K562 (cell line): Measurements from ENCODE around the gene BRSK1. TPM values are rescaled to one million over a fixed set of nuclear protein-coding genes. Genes with fewer than 3 reads are reported as not detected.

Experiments used
- ATAC-seq: fragments of 200-7000 bp; cut with Tn5 transposase; 3 replicates; pipeline ENCODE4 v1.9.1; 2020; ENCODE audit warnings: moderate library complexity
- BruUV-seq: library from RNA; stranded (reverse); fragments of 400-500 nt; replicated peaks from 2 replicates; lab custom pipeline; 2021; lab: Mats Ljungman, UMichigan
- CTCF ChIA-PET: fragments of 300-600 bp; formaldehyde crosslinking; extraction: SDS; loops from one replicate; lab custom pipeline; 2021; ENCODE audit warnings: low intra/inter-chr PET ratio; lab: Yijun Ruan, JAX
- POLR2A ChIA-PET: fragments of 300-600, 350-650 bp; sonication (Branson Sonifier 250); formaldehyde crosslinking; extraction: SDS; loops from one replicate; lab custom pipeline; 2021; ENCODE audit warnings: antibody characterized with exemption, inconsistent platforms; lab: Yijun Ruan, JAX
- DNase-seq, 4 experiments: peaks; one replicate each; pipeline versions ENCODE4 v3.0.0 to v3.0.0-alpha.2; 2011 to 2018; ENCODE audit warnings: low spot score in 3 of 4, mixed read lengths in 3 of 4; ENCODE audit errors: extremely low read depth in 1 of 4
- FAIRE-seq: peaks from 2 replicates; lab custom pipeline; 2011; peaks lifted over from hg19 to GRCh38; lab: Jason Lieb, UNC
- H2AFZ ChIP-seq: 2 replicates; pipeline ENCODE4 v1.6.0; 2011; ENCODE audit warnings: low read depth, low read length, control low read depth, inconsistent platforms
- H3K27ac ChIP-seq: fragments of 200-600 bp; 3 replicates; pipeline ENCODE4 v1.8.0; 2011; ENCODE audit warnings: low read depth, mild to moderate bottlenecking, control low read depth, inconsistent platforms, low read length, moderate library complexity, mixed read lengths; ENCODE audit errors: extremely low read depth
- H3K27me3 ChIP-seq, 2 experiments: fragments of 300-600 bp in 1 of 2; 2 replicates in 1 of 2; 3 replicates in 1 of 2; pipeline versions ENCODE4 v1.6.0 to v1.8.0; 2011; ENCODE audit warnings: inconsistent platforms in 2 of 2, low read length in 2 of 2, mild to moderate bottlenecking in 1 of 2, mixed read lengths in 1 of 2, moderate library complexity in 1 of 2; ENCODE audit not compliant: control insufficient read depth in 2 of 2, insufficient read depth in 2 of 2
- H3K36me3 ChIP-seq: fragments of 300-600 bp; 3 replicates; pipeline ENCODE4 v1.8.0; 2011; ENCODE audit warnings: mild to moderate bottlenecking, low read length, inconsistent platforms; ENCODE audit not compliant: control insufficient read depth, insufficient read depth
- H3K4me1 ChIP-seq, 2 experiments: fragments of 200-600 bp in 1 of 2; replicated peaks in 1 of 2; 2 replicates in 1 of 2; 3 replicates in 1 of 2; pipeline versions ENCODE4 v1.5.1 to v1.8.0; 2011; ENCODE audit warnings: inconsistent platforms in 2 of 2, low read length in 2 of 2, mild to moderate bottlenecking in 1 of 2, mixed read lengths in 1 of 2, moderate library complexity in 1 of 2; ENCODE audit not compliant: control insufficient read depth in 2 of 2, insufficient read depth in 2 of 2
- H3K4me2 ChIP-seq: 2 replicates; pipeline ENCODE4 v1.6.1; 2011; ENCODE audit warnings: low read length, control low read depth, inconsistent platforms, mixed read lengths; ENCODE audit not compliant: insufficient read depth
- H3K4me3 ChIP-seq: fragments of 200-600 bp; sonication (generic), shearing (Covaris generic); 2 replicates; pipeline ENCODE4 v1.5.1; 2016; ENCODE audit warnings: control low read depth, inconsistent platforms
- H3K79me2 ChIP-seq: fragments of 200-600 bp; 3 replicates; pipeline ENCODE4 v1.8.0; 2011; ENCODE audit warnings: low read length, inconsistent platforms; ENCODE audit not compliant: control insufficient read depth, insufficient read depth
- H3K9ac ChIP-seq, 2 experiments: 2 replicates each; pipeline versions ENCODE4 v1.6.0 to v1.6.1; 2011; ENCODE audit warnings: low read depth in 2 of 2, low read length in 2 of 2, control low read depth in 1 of 2, inconsistent platforms in 1 of 2, mild to moderate bottlenecking in 1 of 2, mixed read lengths in 1 of 2; ENCODE audit not compliant: insufficient read depth in 1 of 2
- H3K9me1 ChIP-seq: one replicate; pipeline ENCODE4 v1.6.0; 2011; ENCODE audit warnings: inconsistent platforms, mild to moderate bottlenecking, low read length, moderate library complexity; ENCODE audit not compliant: control insufficient read depth, insufficient read depth
- H3K9me3 ChIP-seq: replicated peaks from 2 replicates; pipeline ENCODE4 v1.5.1; 2011; ENCODE audit warnings: low read depth, low read length, inconsistent platforms; ENCODE audit not compliant: control insufficient read depth, insufficient read depth
- H4K20me1 ChIP-seq: replicated peaks from 2 replicates; pipeline ENCODE4 v1.6.1; 2011; ENCODE audit warnings: low read length, inconsistent platforms, mixed read lengths; ENCODE audit not compliant: control insufficient read depth, insufficient read depth
- ETV5 ChIP-seq: sonication (generic); formaldehyde crosslinking; IDR thresholded peaks from 2 replicates; pipeline ENCODE4 v1.4.0; 2020; ENCODE audit warnings: low read depth, mild to moderate bottlenecking, missing genetic modification reagents
- FOXK2 ChIP-seq, 2 experiments: fragments of 450-650 bp; IDR thresholded peaks in 1 of 2; conservative IDR thresholded peaks in 1 of 2; 2 replicates each; pipeline ENCODE4 v1.6.1; 2016; ENCODE audit warnings: low read depth in 2 of 2, mild to moderate bottlenecking in 1 of 2
- PRDM10 ChIP-seq: fragments of 450-650 bp; IDR thresholded peaks from 2 replicates; pipeline ENCODE4 v1.6.1; 2018; ENCODE audit not compliant: partially characterized antibody
- TBP ChIP-seq: optimal IDR thresholded peaks from 2 replicates; pipeline ENCODE3; 2011; ENCODE audit warnings: low read depth, low read length, improper control_type of control experiment
- WHSC1 ChIP-seq: IDR thresholded peaks from one replicate; pipeline ENCODE4 v1.6.1; 2012; ENCODE audit warnings: low read length, control low read depth, inconsistent platforms
- ZBTB7A ChIP-seq: IDR thresholded peaks from 2 replicates; pipeline ENCODE4 v1.6.1; 2011; ENCODE audit warnings: low read depth, mild to moderate bottlenecking, low read length, moderate library complexity, borderline replicate concordance; ENCODE audit not compliant: control insufficient read depth
- WGBS: fragments of 100-300 bp; shearing (Covaris generic); methylation state at CpG from one replicate; pipeline ENCODE4 v1.1.6; 2016; ENCODE audit warnings: low coverage, mixed read lengths; ENCODE audit not compliant: insufficient coverage; ENCODE audit errors: missing lambda C conversion rate; 5-methylcytosine and 5-hydroxymethylcytosine counted together
- in situ Hi-C: fragments of 300-500 bp; cut with MboI; formaldehyde crosslinking; loops from 4 replicates; pipeline ENCODE4 v1.15.0; 2018; ENCODE audit warnings: inconsistent platforms, mixed read lengths
- intact Hi-C: fragments of 100-400 bp; cut with micrococcal nuclease; formaldehyde crosslinking; loops from 2 replicates; pipeline ENCODE4 v1.14.2; 2022
- microRNA-seq: library from miRNA; unstranded; fragments of <30 nt; microRNA quantifications from one replicate; pipeline ENCODE4, GENCODE V29; 2018; ENCODE audit warnings: borderline microRNAs expressed
- polyA plus RNA-seq, 8 experiments: library from polyadenylated mRNA; depleted of rRNA in 4 of 8; stranded (reverse) in 5 of 8; unstranded in 3 of 8; fragments of >200 nt; fragmentation: Nextera tagmentation in 2 of 8; fragmentation: Illumina TruSeq in 1 of 8; extraction: Ambion mirVana in 2 of 8; extraction: Trizol in 1 of 8; gene quantifications; 2 replicates each; pipeline versions ENCODE4 v1.2.1 to v1.2.3, GENCODE V29; 2011 to 2014; ENCODE audit warnings: inconsistent platforms in 1 of 8, missing spikeins in 1 of 8
- small RNA-seq: library from RNA; depleted of rRNA; stranded (forward); fragments of <200 nt; gene quantifications from one replicate; pipeline ENCODE3, GENCODE V24; 2014
- total RNA-seq, 7 experiments: library from RNA; depleted of rRNA in 6 of 7; stranded (reverse); fragments of >200 nt in 6 of 7; fragmentation: Illumina TruSeq in 2 of 7; extraction: Trizol in 2 of 7; gene quantifications; 2 replicates each; pipeline versions ENCODE4 v1.2.1 to v1.2.3, GENCODE V29; 2011 to 2021; ENCODE audit warnings: low replicate concordance in 1 of 7

BRSK1 gene
- total and polyA plus RNA-seq, 9 of the 15 experiments (the other 6 are each of a cell fraction or from before 2014, with no cell fraction given): 1.7 to 9.3 (median 3.8) TPM; not detected in 2

DNA sequence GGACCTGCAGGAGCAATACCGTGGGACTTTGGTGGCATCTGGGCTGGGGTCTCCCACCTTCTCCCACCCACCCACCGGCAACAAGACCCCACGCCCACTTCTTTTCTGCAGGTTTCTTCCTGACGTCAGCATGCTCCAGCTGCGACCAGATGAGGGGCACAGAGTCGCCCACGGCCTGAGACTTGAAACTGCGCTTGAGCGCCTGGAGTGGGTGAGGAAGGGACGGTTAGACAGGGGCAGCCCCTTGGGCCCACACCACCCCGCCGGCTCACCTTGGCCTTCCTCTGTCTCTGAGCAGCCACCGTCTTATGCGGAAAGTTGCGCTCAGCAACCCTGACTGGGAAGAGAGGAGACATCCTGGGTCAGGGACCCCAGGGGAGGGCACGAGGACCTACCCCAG, 77.1 kb downstream of the BRSK1 start:
- BruUV-seq: no TSS peak
- Histone ChIP-seq H3K4me1 (peaks cover 0 to 52% of the 10 kb centered on the region in 2 experiments; a peak in 2 of 5 replicates), H3K4me3 (no peak overlapping the region), H3K9me1 (no peaks in the 10 kb centered on the region), H2AFZ (no peak overlapping the region), H3K36me3 (no peaks in the 10 kb centered on the region), H3K9me3 (no peaks in the 10 kb centered on the region)
- 76% methylated on average over 13 of the region's 16 CpGs for WGBS
- in situ Hi-C loops: no loop called here
- FAIRE-seq: no peak
- POLR2A ChIA-PET: interaction anchor here (1.0 kb wide), 1 partner anchor 9 kb away, joined by 3 read pairs; the partner anchor contains the start of gene IL11
- TF ChIP-seq ZBTB7A (peak; percentile 22; the same call in 1 of the 2 replicates), WHSC1 (no peak), FOXK2 (conservative IDR thresholded peaks at IDR 0.05 in 1 of 2, IDR thresholded peaks at IDR 0.05 in 1 of 2; ENCODE audit: low read depth in 2 of 2) (no peak), TBP (no peak), ETV5 (no peak), PRDM10 (no peak)
- TF ChIP-seq, all 486 proteins: peak for 1
- Histone ChIP-seq H3K27ac (no peak overlapping the region), H3K27me3 (peaks cover 5 to 15% of the 10 kb centered on the region in 2 experiments; a peak in 3 of 5 replicates), H4K20me1 (no peaks in the 10 kb centered on the region), H3K9ac (no peak overlapping the region), H3K79me2 (no peaks in the 10 kb centered on the region), H3K4me2 (no peak overlapping the region)
- CTCF ChIA-PET: no interaction called here
- DNase-seq (no peak), ATAC-seq (no peak)
- intact Hi-C loops: no loop called here

Small RNA genes lying within 50 kb of the gene (microRNA-seq; reads per million reads assigned to microRNA genes)
- 0.46 reads per million for gene MIR6802
- gene MIR6803: 0.64 reads per million

Small RNA genes lying within 50 kb of the gene (small RNA-seq; reads per million reads assigned to genes)
- gene MIR6802 (not detected), gene MIR6803 (not detected)

Other genes starting within 250 kb of the BRSK1 start
Only the 7 nearest of the 27 such genes appear.
- 24.0 and 36.5 TPM in 2 replicates for gene PTPRH, start 74.5 kb upstream of the BRSK1 start, total RNA-seq (2014; rRNA removed)
- gene PTPRH, start 74.5 kb upstream of the BRSK1 start, total RNA-seq (2014; rRNA removed; fragmentation: Illumina TruSeq; extraction: Trizol): 14.7 and 17.6 TPM in 2 replicates
- gene PTPRH, start 74.5 kb upstream of the BRSK1 start, total RNA-seq (2015; rRNA removed; fragmentation: Illumina TruSeq; extraction: Trizol): 18.6 and 19.0 TPM in 2 replicates
- gene PTPRH, start 74.5 kb upstream of the BRSK1 start, total RNA-seq (2021): 25.5 and 26.4 TPM in 2 replicates
- 33.6 and 34.3 TPM in 2 replicates for gene PTPRH, start 74.5 kb upstream of the BRSK1 start, polyA plus RNA-seq (2011; rRNA removed)
- gene PTPRH, start 74.5 kb upstream of the BRSK1 start, polyA plus RNA-seq (2014; fragmentation: Illumina TruSeq; extraction: Trizol): 31.2 and 33.2 TPM in 2 replicates
- 1 to 10 TPM in 1 of 2 experiments, under 1 TPM in 1; 0.87 to 2.9 TPM for gene PTPRH, start 74.5 kb upstream of the BRSK1 start, polyA plus RNA-seq (2014; fragmentation: Nextera tagmentation; extraction: Ambion mirVana)
- 22.7 and 22.8 TPM in 2 replicates for gene PTPRH, start 74.5 kb upstream of the BRSK1 start, polyA plus RNA-seq (2014; rRNA removed)
- 3.9 and 4.6 TPM in 2 replicates for gene TMEM86B, start 55.2 kb upstream of the BRSK1 start, total RNA-seq (2014; rRNA removed)
- gene TMEM86B, start 55.2 kb upstream of the BRSK1 start, total RNA-seq (2014; rRNA removed; fragmentation: Illumina TruSeq; extraction: Trizol): 0.19 and 0.55 TPM in 2 replicates
- gene TMEM86B, start 55.2 kb upstream of the BRSK1 start, total RNA-seq (2015; rRNA removed; fragmentation: Illumina TruSeq; extraction: Trizol): 2.1 TPM in 2 replicates
- 5.7 and 6.3 TPM in 2 replicates for gene TMEM86B, start 55.2 kb upstream of the BRSK1 start, total RNA-seq (2021)
- 1.3 and 3.2 TPM in 2 replicates for gene TMEM86B, start 55.2 kb upstream of the BRSK1 start, polyA plus RNA-seq (2011; rRNA removed)
- gene TMEM86B, start 55.2 kb upstream of the BRSK1 start, polyA plus RNA-seq (2014; fragmentation: Illumina TruSeq; extraction: Trizol): 2.2 and 5.1 TPM in 2 replicates
- under 1 TPM; 0.28 to 0.41 TPM for gene TMEM86B, start 55.2 kb upstream of the BRSK1 start, polyA plus RNA-seq (2014; fragmentation: Nextera tagmentation; extraction: Ambion mirVana)
- 6.2 and 7.9 TPM in 2 replicates for gene TMEM86B, start 55.2 kb upstream of the BRSK1 start, polyA plus RNA-seq (2014; rRNA removed)
- 58.3 and 78.9 TPM in 2 replicates for gene PPP6R1, start 25.0 kb upstream of the BRSK1 start, total RNA-seq (2014; rRNA removed)
- 25.5 and 28.1 TPM in 2 replicates for gene PPP6R1, start 25.0 kb upstream of the BRSK1 start, total RNA-seq (2014; rRNA removed; fragmentation: Illumina TruSeq; extraction: Trizol)
- 37.2 and 39.6 TPM in 2 replicates for gene PPP6R1, start 25.0 kb upstream of the BRSK1 start, total RNA-seq (2015; rRNA removed; fragmentation: Illumina TruSeq; extraction: Trizol)
- 115 and 135 TPM in 2 replicates for gene PPP6R1, start 25.0 kb upstream of the BRSK1 start, total RNA-seq (2021)
- gene PPP6R1, start 25.0 kb upstream of the BRSK1 start, polyA plus RNA-seq (2011; rRNA removed): 37.0 and 59.5 TPM in 2 replicates
- 42.6 and 75.6 TPM in 2 replicates for gene PPP6R1, start 25.0 kb upstream of the BRSK1 start, polyA plus RNA-seq (2014; fragmentation: Illumina TruSeq; extraction: Trizol)
- under 1 TPM; 0.48 to 0.89 TPM for gene PPP6R1, start 25.0 kb upstream of the BRSK1 start, polyA plus RNA-seq (2014; fragmentation: Nextera tagmentation; extraction: Ambion mirVana)
- gene PPP6R1, start 25.0 kb upstream of the BRSK1 start, polyA plus RNA-seq (2014; rRNA removed): 72.9 and 82.6 TPM in 2 replicates
- 54.6 and 63.3 TPM in 2 replicates for gene HSPBP1, start 3.9 kb upstream of the BRSK1 start, total RNA-seq (2014; rRNA removed)
- 12.3 and 13.9 TPM in 2 replicates for gene HSPBP1, start 3.9 kb upstream of the BRSK1 start, total RNA-seq (2014; rRNA removed; fragmentation: Illumina TruSeq; extraction: Trizol)
- gene HSPBP1, start 3.9 kb upstream of the BRSK1 start, total RNA-seq (2015; rRNA removed; fragmentation: Illumina TruSeq; extraction: Trizol): 38.7 and 41.3 TPM in 2 replicates
- gene HSPBP1, start 3.9 kb upstream of the BRSK1 start, total RNA-seq (2021): 81.3 and 85.8 TPM in 2 replicates
- gene HSPBP1, start 3.9 kb upstream of the BRSK1 start, polyA plus RNA-seq (2011; rRNA removed): 20.6 and 30.4 TPM in 2 replicates
- 21.8 and 37.7 TPM in 2 replicates for gene HSPBP1, start 3.9 kb upstream of the BRSK1 start, polyA plus RNA-seq (2014; fragmentation: Illumina TruSeq; extraction: Trizol)
- 1 to 10 TPM in 1 of 2 experiments, under 1 TPM in 1; 0.83 to 1.5 TPM for gene HSPBP1, start 3.9 kb upstream of the BRSK1 start, polyA plus RNA-seq (2014; fragmentation: Nextera tagmentation; extraction: Ambion mirVana)
- gene HSPBP1, start 3.9 kb upstream of the BRSK1 start, polyA plus RNA-seq (2014; rRNA removed): 59.0 and 62.3 TPM in 2 replicates
- 0.91 and 1.0 TPM in 2 replicates for gene TMEM150B, start 41.3 kb downstream of the BRSK1 start, total RNA-seq (2014; rRNA removed)
- gene TMEM150B, start 41.3 kb downstream of the BRSK1 start, total RNA-seq (2014; rRNA removed; fragmentation: Illumina TruSeq; extraction: Trizol): 0.47 TPM in 1 of 2 replicates, not detected in the other
- gene TMEM150B, start 41.3 kb downstream of the BRSK1 start, total RNA-seq (2015; rRNA removed; fragmentation: Illumina TruSeq; extraction: Trizol): 0.57 and 1.3 TPM in 2 replicates
- 1.2 and 1.4 TPM in 2 replicates for gene TMEM150B, start 41.3 kb downstream of the BRSK1 start, total RNA-seq (2021)
- 0.55 and 0.67 TPM in 2 replicates for gene TMEM150B, start 41.3 kb downstream of the BRSK1 start, polyA plus RNA-seq (2011; rRNA removed)
- 0.56 and 0.82 TPM in 2 replicates for gene TMEM150B, start 41.3 kb downstream of the BRSK1 start, polyA plus RNA-seq (2014; fragmentation: Illumina TruSeq; extraction: Trizol)
- gene TMEM150B, start 41.3 kb downstream of the BRSK1 start, polyA plus RNA-seq (2014; fragmentation: Nextera tagmentation; extraction: Ambion mirVana): not detected
- 0.47 and 0.74 TPM in 2 replicates for gene TMEM150B, start 41.3 kb downstream of the BRSK1 start, polyA plus RNA-seq (2014; rRNA removed)
- 35.6 and 38.2 TPM in 2 replicates for gene KMT5C, start 55.9 kb downstream of the BRSK1 start, total RNA-seq (2014; rRNA removed)
- 3.7 and 8.2 TPM in 2 replicates for gene KMT5C, start 55.9 kb downstream of the BRSK1 start, total RNA-seq (2014; rRNA removed; fragmentation: Illumina TruSeq; extraction: Trizol)
- 11.0 and 12.5 TPM in 2 replicates for gene KMT5C, start 55.9 kb downstream of the BRSK1 start, total RNA-seq (2015; rRNA removed; fragmentation: Illumina TruSeq; extraction: Trizol)
- 50.7 and 53.5 TPM in 2 replicates for gene KMT5C, start 55.9 kb downstream of the BRSK1 start, total RNA-seq (2021)
- gene KMT5C, start 55.9 kb downstream of the BRSK1 start, polyA plus RNA-seq (2011; rRNA removed): 22.8 and 36.8 TPM in 2 replicates
- gene KMT5C, start 55.9 kb downstream of the BRSK1 start, polyA plus RNA-seq (2014; fragmentation: Illumina TruSeq; extraction: Trizol): 16.6 and 22.7 TPM in 2 replicates
- gene KMT5C, start 55.9 kb downstream of the BRSK1 start, polyA plus RNA-seq (2014; fragmentation: Nextera tagmentation; extraction: Ambion mirVana): under 1 TPM; 0.15 to 0.17 TPM
- 42.7 and 50.2 TPM in 2 replicates for gene KMT5C, start 55.9 kb downstream of the BRSK1 start, polyA plus RNA-seq (2014; rRNA removed)
- 0.59 and 1.3 TPM in 2 replicates for gene COX6B2, start 70.7 kb downstream of the BRSK1 start, total RNA-seq (2014; rRNA removed)
- 0.40 and 0.61 TPM in 2 replicates for gene COX6B2, start 70.7 kb downstream of the BRSK1 start, total RNA-seq (2014; rRNA removed; fragmentation: Illumina TruSeq; extraction: Trizol)
- 0.23 and 0.83 TPM in 2 replicates for gene COX6B2, start 70.7 kb downstream of the BRSK1 start, total RNA-seq (2015; rRNA removed; fragmentation: Illumina TruSeq; extraction: Trizol)
- gene COX6B2, start 70.7 kb downstream of the BRSK1 start, total RNA-seq (2021): 2.5 and 2.6 TPM in 2 replicates
- gene COX6B2, start 70.7 kb downstream of the BRSK1 start, polyA plus RNA-seq (2011; rRNA removed): 1.8 and 1.9 TPM in 2 replicates
- gene COX6B2, start 70.7 kb downstream of the BRSK1 start, polyA plus RNA-seq (2014; fragmentation: Illumina TruSeq; extraction: Trizol): 1.2 and 2.1 TPM in 2 replicates
- under 1 TPM; 0.56 to 0.71 TPM for gene COX6B2, start 70.7 kb downstream of the BRSK1 start, polyA plus RNA-seq (2014; fragmentation: Nextera tagmentation; extraction: Ambion mirVana)
- gene COX6B2, start 70.7 kb downstream of the BRSK1 start, polyA plus RNA-seq (2014; rRNA removed): 1.4 and 1.5 TPM in 2 replicates